ENCODE measurements around the gene TMTC2.

TMTC2 gene

DNA sequence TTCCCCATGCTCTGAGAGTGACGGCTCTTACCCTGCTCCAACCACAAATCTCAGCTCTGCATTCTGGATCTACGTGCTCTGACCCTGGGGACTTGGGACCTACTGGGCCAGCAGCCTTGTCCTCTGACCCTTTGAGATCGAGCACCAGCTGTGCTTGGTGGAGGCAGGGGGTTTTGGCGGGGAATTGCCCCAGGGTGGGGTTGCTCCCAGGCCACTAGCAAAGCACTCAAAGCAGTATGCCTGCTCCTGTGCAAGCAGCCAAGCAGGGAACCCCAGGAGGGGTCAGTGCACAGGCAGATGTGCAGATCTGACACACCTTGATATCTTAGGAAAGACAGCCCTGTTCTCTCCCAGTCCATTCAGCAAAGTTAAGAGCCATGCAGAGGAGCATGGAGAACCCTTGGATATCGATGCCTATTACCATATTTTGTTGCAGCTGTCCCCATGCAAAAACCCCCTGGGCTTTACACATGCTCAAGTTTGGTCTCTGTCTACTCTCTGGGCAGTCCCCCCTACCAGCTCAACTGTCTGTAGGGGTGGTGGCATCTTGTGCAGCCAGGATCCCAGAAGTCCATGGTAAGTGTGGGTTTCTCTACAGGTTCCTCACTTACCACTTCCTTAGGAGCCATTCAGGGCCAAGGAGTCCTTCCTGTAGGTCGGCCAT lies 319.0 kb downstream of the TMTC2 start:
- no peak overlapping the region for H3K27ac ChIP-seq
- H3K9ac ChIP-seq (ENCODE audit: insufficient read length) = no peak overlapping the region
- no peak overlapping the region for H3K4me3 ChIP-seq
- DNase-seq (ENCODE audit: low read depth, low spot score) = no peak
- no peaks in the 10 kb centered on the region for H3K9me3 ChIP-seq (ENCODE audit: low read depth, low read length)
- TF ChIP-seq EZH2 (IDR thresholded peaks at IDR 0.05) (no peak), FOXP2 (optimal IDR thresholded peaks at IDR 0.05; ENCODE audit: control extremely low read depth, extremely low read length, insufficient read depth) (no peak), POLR2AphosphoS5 (IDR thresholded peaks at IDR 0.05; ENCODE audit: borderline replicate concordance, low read depth, low read length) (no peak)
- H3K36me3 ChIP-seq (ENCODE audit: insufficient read depth, low read length) = no peaks in the 10 kb centered on the region

DNA sequence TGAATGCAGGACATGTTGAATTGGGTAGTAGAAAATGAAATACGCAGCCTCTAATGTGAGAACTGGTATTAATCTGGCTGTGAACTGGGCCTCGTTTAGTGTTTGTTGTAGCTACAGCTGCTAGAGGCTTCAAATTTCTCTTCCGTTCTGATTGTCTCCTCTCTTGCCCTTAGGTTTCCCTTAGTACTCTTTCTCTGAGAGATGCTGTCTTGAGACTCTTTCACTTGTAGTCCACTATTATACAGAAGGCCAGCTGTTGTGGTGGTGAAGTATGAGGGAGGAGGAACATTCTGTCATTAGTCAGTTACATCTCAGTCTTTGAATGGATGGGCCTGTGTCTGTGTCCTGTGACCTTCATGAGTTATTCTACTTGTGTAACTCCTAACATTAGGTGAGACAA lies 322.0 kb downstream of the TMTC2 start:
- TF ChIP-seq POLR2AphosphoS5 (IDR thresholded peaks at IDR 0.05; ENCODE audit: borderline replicate concordance, low read depth, low read length) = no peak
- no peak for TF ChIP-seq EZH2 (IDR thresholded peaks at IDR 0.05)
- TF ChIP-seq FOXP2 (optimal IDR thresholded peaks at IDR 0.05; ENCODE audit: control extremely low read depth, extremely low read length, insufficient read depth) = no peak
- Histone ChIP-seq H3K9ac (ENCODE audit: insufficient read length) (no peak overlapping the region), H3K9me3 (ENCODE audit: low read depth, low read length) (no peaks in the 10 kb centered on the region), H3K27ac (no peak overlapping the region), H3K4me3 (no peak overlapping the region), H3K36me3 (ENCODE audit: insufficient read depth, low read length) (no peaks in the 10 kb centered on the region)
- DNase-seq (ENCODE audit: low read depth, low spot score) = no peak

DNA sequence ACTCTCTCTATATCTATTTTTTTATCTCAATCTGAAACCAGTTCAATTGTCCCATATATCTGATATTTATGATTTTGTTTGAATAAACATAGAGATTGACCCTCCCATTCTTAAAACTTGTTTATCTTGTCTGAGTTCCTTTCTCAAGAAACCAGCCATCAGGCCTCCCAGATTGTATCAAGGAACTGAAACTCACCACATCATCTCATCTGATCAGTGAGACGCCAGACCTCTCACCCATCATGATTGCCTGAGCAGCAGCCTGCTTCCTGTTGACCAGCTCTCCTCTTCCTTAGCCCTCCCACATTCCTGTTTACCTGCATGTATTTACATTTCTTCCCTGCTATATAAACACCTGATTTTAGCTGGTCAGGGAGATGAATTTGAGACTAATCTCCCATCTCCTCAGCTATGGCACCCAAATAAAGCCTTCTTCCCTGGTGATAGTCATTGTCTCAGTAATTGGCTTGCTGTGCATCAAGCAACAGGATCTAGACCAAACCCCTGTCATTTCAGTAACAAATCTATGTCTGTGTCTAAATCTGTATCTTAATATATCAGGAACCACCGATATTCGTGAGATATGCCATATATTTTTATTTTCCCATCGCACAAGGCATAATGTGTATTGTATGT lies 323.6 kb downstream of the TMTC2 start:
- Histone ChIP-seq H3K9ac (ENCODE audit: insufficient read length) (no peak overlapping the region), H3K4me3 (no peak overlapping the region), H3K9me3 (ENCODE audit: low read depth, low read length) (no peaks in the 10 kb centered on the region), H3K27ac (no peak overlapping the region), H3K36me3 (ENCODE audit: insufficient read depth, low read length) (no peaks in the 10 kb centered on the region)
- DNase-seq (ENCODE audit: low read depth, low spot score) = no peak
- TF ChIP-seq POLR2AphosphoS5 (IDR thresholded peaks at IDR 0.05; ENCODE audit: borderline replicate concordance, low read depth, low read length) (no peak), FOXP2 (optimal IDR thresholded peaks at IDR 0.05; ENCODE audit: control extremely low read depth, extremely low read length, insufficient read depth) (no peak), EZH2 (IDR thresholded peaks at IDR 0.05) (no peak)

GRCh38 chr12:83015390-83016217 lies 328.9 kb downstream of the TMTC2 start:
- Histone ChIP-seq H3K9me3 (ENCODE audit: low read depth, low read length) (no peaks in the 10 kb centered on the region), H3K36me3 (ENCODE audit: insufficient read depth, low read length) (no peaks in the 10 kb centered on the region), H3K27ac (no peak overlapping the region), H3K4me3 (no peak overlapping the region), H3K9ac (ENCODE audit: insufficient read length) (no peak overlapping the region)
- TF ChIP-seq EZH2 (IDR thresholded peaks at IDR 0.05) (no peak), POLR2AphosphoS5 (IDR thresholded peaks at IDR 0.05; ENCODE audit: borderline replicate concordance, low read depth, low read length) (no peak), FOXP2 (optimal IDR thresholded peaks at IDR 0.05; ENCODE audit: control extremely low read depth, extremely low read length, insufficient read depth) (no peak)
- DNase-seq (ENCODE audit: low read depth, low spot score) = no peak

DNA sequence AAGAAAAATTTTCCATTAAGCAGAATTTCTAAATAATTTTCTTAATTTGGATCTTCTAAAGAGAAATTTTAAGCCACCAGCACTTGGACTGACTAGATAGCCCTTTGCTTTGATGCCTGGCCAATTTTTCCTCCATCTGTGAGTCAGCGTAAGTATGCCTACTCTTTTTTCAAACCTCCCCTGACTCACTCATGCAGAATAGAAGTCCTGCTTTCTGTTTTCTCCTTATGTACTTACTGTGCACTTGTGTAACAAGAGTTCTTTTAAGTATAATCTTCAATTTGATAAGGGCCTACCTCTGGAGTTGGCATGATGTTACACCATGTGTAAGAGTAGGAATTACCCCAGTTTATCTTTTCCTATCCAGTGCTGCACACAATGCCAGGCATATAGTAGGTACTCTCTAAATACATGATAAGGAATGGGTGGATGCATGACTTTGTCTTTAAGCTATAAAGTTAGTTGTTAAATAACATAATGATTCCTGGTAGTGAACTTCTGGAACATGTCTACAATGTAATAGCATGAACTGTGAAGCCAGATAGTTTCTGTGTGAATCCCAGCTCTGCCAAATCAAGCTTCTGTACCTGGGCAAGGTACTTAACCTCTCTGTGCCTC lies 329.6 kb downstream of the TMTC2 start:
- no peak for DNase-seq (ENCODE audit: low read depth, low spot score)
- TF ChIP-seq FOXP2 (optimal IDR thresholded peaks at IDR 0.05; ENCODE audit: control extremely low read depth, extremely low read length, insufficient read depth) (no peak), EZH2 (IDR thresholded peaks at IDR 0.05) (no peak), POLR2AphosphoS5 (IDR thresholded peaks at IDR 0.05; ENCODE audit: borderline replicate concordance, low read depth, low read length) (no peak)
- Histone ChIP-seq H3K36me3 (ENCODE audit: insufficient read depth, low read length) (no peaks in the 10 kb centered on the region), H3K4me3 (no peak overlapping the region), H3K27ac (no peak overlapping the region), H3K9ac (ENCODE audit: insufficient read length) (no peak overlapping the region), H3K9me3 (ENCODE audit: low read depth, low read length) (no peaks in the 10 kb centered on the region)

- no peak for DNase-seq (ENCODE audit: low read depth, low spot score)
- TF ChIP-seq POLR2AphosphoS5 (IDR thresholded peaks at IDR 0.05; ENCODE audit: borderline replicate concordance, low read depth, low read length) (no peak), EZH2 (IDR thresholded peaks at IDR 0.05) (no peak), FOXP2 (optimal IDR thresholded peaks at IDR 0.05; ENCODE audit: control extremely low read depth, extremely low read length, insufficient read depth) (no peak)
- no peak overlapping the region for H3K27ac ChIP-seq
- no peaks in the 10 kb centered on the region for H3K9me3 ChIP-seq (ENCODE audit: low read depth, low read length)
- no peak overlapping the region for H3K4me3 ChIP-seq
- H3K9ac ChIP-seq (ENCODE audit: insufficient read length) = no peak overlapping the region
- no peaks in the 10 kb centered on the region for H3K36me3 ChIP-seq (ENCODE audit: insufficient read depth, low read length)
Measured at GRCh38 chr12:83016991-83017390, 330.3 kb downstream of the TMTC2 start.

DNA sequence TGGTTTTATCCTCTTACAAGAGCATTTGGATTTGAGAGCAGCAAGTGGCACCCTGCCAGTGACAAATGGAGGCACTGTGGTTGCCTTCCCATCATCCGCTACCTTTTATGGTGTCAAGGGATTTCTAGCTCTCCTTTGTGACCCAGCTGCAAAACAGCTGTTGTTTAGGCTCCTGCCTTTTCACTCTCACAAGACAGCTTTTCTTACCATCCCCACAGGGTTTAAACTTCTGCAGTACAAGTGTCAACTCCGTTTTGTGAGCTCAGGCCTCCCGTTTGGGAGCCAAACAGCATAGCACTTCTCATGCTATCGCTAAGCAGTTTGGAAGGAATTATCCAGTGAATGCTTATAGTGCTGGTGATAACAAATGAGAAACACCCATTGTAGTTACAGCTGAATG lies 331.4 kb downstream of the TMTC2 start:
- DNase-seq (ENCODE audit: low read depth, low spot score) = no peak
- H3K4me3 ChIP-seq = no peak overlapping the region
- no peaks in the 10 kb centered on the region for H3K36me3 ChIP-seq (ENCODE audit: insufficient read depth, low read length)
- no peak overlapping the region for H3K9ac ChIP-seq (ENCODE audit: insufficient read length)
- TF ChIP-seq FOXP2 (optimal IDR thresholded peaks at IDR 0.05; ENCODE audit: control extremely low read depth, extremely low read length, insufficient read depth) = no peak
- TF ChIP-seq POLR2AphosphoS5 (IDR thresholded peaks at IDR 0.05; ENCODE audit: borderline replicate concordance, low read depth, low read length) = no peak
- no peak for TF ChIP-seq EZH2 (IDR thresholded peaks at IDR 0.05)
- H3K27ac ChIP-seq = no peak overlapping the region
- no peaks in the 10 kb centered on the region for H3K9me3 ChIP-seq (ENCODE audit: low read depth, low read length)

All from SK-N-MC (cell line).